Lower leg skin (tissue), 3 donors: ENCODE data around the gene HPSE.

ENCODE experiments used
- CTCF ChIP-seq, 3 donors: fragments of 450-650 bp; IDR thresholded peaks; one replicate each; pipeline ENCODE4 v1.5.1; 2016; ENCODE audit warnings: antibody characterized with exemption in 3 of 3, mild to moderate bottlenecking in 3 of 3, moderate library complexity in 2 of 3
- POLR2A ChIP-seq, 2 donors: fragments of 450-650 bp; IDR thresholded peaks; one replicate each; pipeline ENCODE4 v1.6.1; 2016 to 2017; ENCODE audit warnings: antibody characterized with exemption in 2 of 2, mild to moderate bottlenecking in 1 of 2, moderate library complexity in 1 of 2

- no peak for TF ChIP-seq CTCF (IDR thresholded peaks at IDR 0.05)
- TF ChIP-seq POLR2A (IDR thresholded peaks at IDR 0.05) = no peak
Observed at GRCh38 chr4:83316459-83317165, 18.0 kb downstream of the HPSE start.
